HepG2 (cell line): ENCODE measurements around the gene MRPL14. TPM values are rescaled to one million over a fixed set of nuclear protein-coding genes. Genes with fewer than 3 reads are reported as not detected.

Experiments used
- ADNP ChIP-seq: sonication (generic); formaldehyde crosslinking; IDR thresholded peaks from 2 replicates; pipeline ENCODE4 v1.4.0; 2020; ENCODE audit warnings: missing genetic modification reagents
- FOXK2 ChIP-seq: fragments of 450-650 bp; IDR thresholded peaks from 2 replicates; pipeline ENCODE4 v1.6.1; 2016
- NCOR1 ChIP-seq: fragments of 200-600 bp; sonication (generic); IDR thresholded peaks from 2 replicates; pipeline ENCODE4 v1.7.0; 2017; ENCODE audit warnings: antibody characterized with exemption, low read length, borderline replicate concordance
- NKX3-1 ChIP-seq: sonication (generic); formaldehyde crosslinking; IDR thresholded peaks from 2 replicates; pipeline ENCODE4 v1.5.0; 2020; ENCODE audit warnings: missing genetic modification reagents
- NONO ChIP-seq, 2 experiments: fragments of 450-650 bp in 1 of 2; sonication (generic) in 1 of 2; formaldehyde crosslinking in 1 of 2; IDR thresholded peaks in 1 of 2; conservative IDR thresholded peaks in 1 of 2; 2 replicates each; pipeline versions ENCODE4 v1.6.1 to v1.8.0; 2017 to 2022; ENCODE audit warnings: mild to moderate bottlenecking in 1 of 2, missing genetic modification reagents in 1 of 2, moderate library complexity in 1 of 2
- PAWR ChIP-seq: sonication (generic); formaldehyde crosslinking; IDR thresholded peaks from 2 replicates; pipeline ENCODE4 v1.4.0; 2020; ENCODE audit warnings: missing genetic modification reagents, mild to moderate bottlenecking, borderline replicate concordance
- PHB2 ChIP-seq: fragments of 450-650 bp; IDR thresholded peaks from 2 replicates; pipeline ENCODE4 v1.6.1; 2018; ENCODE audit not compliant: partially characterized antibody
- SIN3A ChIP-seq: IDR thresholded peaks from 2 replicates; pipeline ENCODE4 v1.6.1; 2011; ENCODE audit warnings: low read depth, mild to moderate bottlenecking, control low read depth, low read length, borderline replicate concordance
- SMAD3 ChIP-seq: sonication (generic); formaldehyde crosslinking; IDR thresholded peaks from 2 replicates; pipeline ENCODE4 v1.4.0; 2020; ENCODE audit warnings: missing genetic modification reagents
- U2AF2 ChIP-seq: fragments of 200-400 bp; formaldehyde crosslinking; IDR thresholded peaks from 2 replicates; pipeline ENCODE4 v1.6.1; 2017; ENCODE audit warnings: low read depth, mild to moderate bottlenecking, low read length
- ZIK1 ChIP-seq: sonication (generic); formaldehyde crosslinking; IDR thresholded peaks from 2 replicates; pipeline ENCODE4 v1.5.0; 2020; ENCODE audit warnings: mild to moderate bottlenecking, low read depth, missing genetic modification reagents, borderline replicate concordance
- ZNF136 ChIP-seq: sonication (generic); formaldehyde crosslinking; IDR thresholded peaks from 2 replicates; pipeline ENCODE4 v1.8.1; 2022; ENCODE audit warnings: low read depth, mild to moderate bottlenecking, moderate library complexity, missing genetic modification reagents
- ZNF326 ChIP-seq: sonication (generic); formaldehyde crosslinking; IDR thresholded peaks from 2 replicates; pipeline ENCODE4 v1.4.0; 2020; ENCODE audit warnings: missing genetic modification reagents, borderline replicate concordance
- ZNF333 ChIP-seq: sonication (generic); formaldehyde crosslinking; IDR thresholded peaks from 2 replicates; pipeline ENCODE4 v1.4.0; 2020; ENCODE audit warnings: mild to moderate bottlenecking, missing genetic modification reagents, borderline replicate concordance
- ZNF451 ChIP-seq: sonication (generic); formaldehyde crosslinking; IDR thresholded peaks from 2 replicates; pipeline ENCODE4 v1.5.0; 2020; ENCODE audit warnings: mild to moderate bottlenecking, missing genetic modification reagents
- ZNF614 ChIP-seq: IDR thresholded peaks from 2 replicates; pipeline ENCODE4 v1.6.1; 2018; ENCODE audit warnings: missing biosample characterization, missing genetic modification reagents, inconsistent platforms, borderline replicate concordance
- ZNF7 ChIP-seq: IDR thresholded peaks from 2 replicates; pipeline ENCODE4 v1.6.1; 2016; ENCODE audit warnings: missing biosample characterization, missing genetic modification reagents
- ZNF713 ChIP-seq: sonication (generic); formaldehyde crosslinking; IDR thresholded peaks from 2 replicates; pipeline ENCODE4 v1.4.0; 2020; ENCODE audit warnings: mild to moderate bottlenecking, missing genetic modification reagents
- ZSCAN30 ChIP-seq: sonication (generic); formaldehyde crosslinking; IDR thresholded peaks from 2 replicates; pipeline ENCODE4 v1.5.0; 2020; ENCODE audit warnings: mild to moderate bottlenecking, missing genetic modification reagents
- polyA plus RNA-seq, 8 experiments: library from polyadenylated mRNA; depleted of rRNA in 3 of 8; stranded (reverse) in 7 of 8; unstranded in 1 of 8; fragments of >200 nt; fragmentation: Illumina TruSeq in 4 of 8; extraction: Trizol in 4 of 8; gene quantifications; 2 replicates each; pipeline versions ENCODE4 v1.2.1 to v1.2.3, GENCODE V29; 2011 to 2016; ENCODE audit warnings: low read depth in 4 of 8, missing spikeins in 1 of 8, mixed read lengths in 1 of 8; ENCODE audit not compliant: insufficient read depth in 1 of 8
- total RNA-seq, 5 experiments: library from RNA; depleted of rRNA; stranded (reverse); fragments of >200 nt; fragmentation: Illumina TruSeq; extraction: Trizol; gene quantifications; 2 replicates each; pipeline ENCODE4 v1.2.3, GENCODE V29; 2016; ENCODE audit warnings: low read depth in 1 of 5
- TF ChIP-seq, protein P1 (sequence below): IDR thresholded peaks from 2 replicates; pipeline ENCODE4 v1.6.1; 2016; ENCODE audit warnings: mild to moderate bottlenecking
- TF ChIP-seq, protein P2 (sequence below): sonication (generic); formaldehyde crosslinking; IDR thresholded peaks from 2 replicates; pipeline ENCODE4 v1.8.0; 2022; ENCODE audit warnings: mild to moderate bottlenecking, missing genetic modification reagents
- TF ChIP-seq, protein P3 (sequence below): sonication (generic); formaldehyde crosslinking; IDR thresholded peaks from 2 replicates; pipeline ENCODE4 v1.8.0; 2022; ENCODE audit warnings: missing genetic modification reagents, low read depth, mild to moderate bottlenecking, borderline replicate concordance
- TF ChIP-seq, protein P4 (sequence below): sonication (generic); formaldehyde crosslinking; IDR thresholded peaks from 2 replicates; pipeline ENCODE4 v1.5.1; 2020; ENCODE audit warnings: missing genetic modification reagents, mild to moderate bottlenecking, borderline replicate concordance

The MRPL14 gene
- total and polyA plus RNA-seq, 2 of the 13 experiments (the other 11 are each of a cell fraction or from before 2014, with no cell fraction given), result 157 to 178 TPM

DNA sequence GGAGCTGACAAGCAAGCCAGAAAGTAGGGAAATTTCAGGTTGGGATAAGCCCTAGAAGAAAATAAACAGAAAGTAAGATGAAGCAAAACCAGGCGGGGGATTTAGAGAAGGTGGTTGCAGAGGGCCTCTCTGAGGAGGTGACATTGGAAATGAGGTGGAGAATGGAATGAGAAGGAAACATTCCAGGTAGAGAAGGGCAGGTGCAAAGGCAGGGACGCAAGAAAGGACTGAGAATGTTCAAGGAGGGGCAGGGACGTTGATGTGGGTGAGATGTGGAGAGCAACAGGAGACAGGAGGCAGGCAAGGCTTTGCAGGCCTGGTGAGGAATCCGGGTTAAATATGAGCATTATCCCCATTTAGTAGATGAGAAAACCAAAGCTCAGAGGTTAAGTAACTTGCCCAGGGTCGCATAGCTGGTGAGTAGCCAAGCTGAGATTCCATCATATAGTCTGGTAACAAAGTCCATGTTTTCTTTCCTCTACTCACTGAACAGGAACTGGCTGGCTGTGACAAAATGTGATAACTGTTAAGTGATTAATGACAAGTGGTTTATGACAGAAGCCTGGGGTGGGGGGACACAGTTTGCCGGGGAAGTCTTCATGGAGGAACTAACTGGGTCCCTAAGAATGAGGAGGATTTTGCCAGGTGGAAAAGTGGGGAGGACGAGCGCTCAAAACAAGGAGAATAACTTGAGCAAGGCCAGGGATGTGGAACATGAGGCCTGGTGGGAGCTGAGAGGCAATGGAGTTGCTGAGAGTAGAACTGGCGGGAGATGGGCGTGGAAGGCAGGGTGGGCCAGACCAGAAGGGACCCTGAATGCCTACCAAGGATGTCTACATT lies 32.6 kb downstream of the MRPL14 start (continued):
- TF ChIP-seq U2AF2 (no peak), ZNF451 (CRISPR knock-in tag) (0 out of 2 replicates have a peak, but pooled peaks have one; percentile 20), ZIK1 (no peak; the same call in 1 of the 2 replicates), ZNF614 (peak; percentile 94), NONO (IDR thresholded peaks at IDR 0.05) (no peak), NONO (CRISPR knock-in tag; conservative IDR thresholded peaks at IDR 0.05) (peak; percentile 84), NCOR1 (peak; percentile 87), ZNF7 (CRISPR knock-in tag) (peak; percentile 47; the same call in 1 of the 2 replicates), SIN3A (no peak), ZSCAN30 (no peak), PHB2 (no peak), SMAD3 (peak; percentile 84), FOXK2 (peak; percentile 76), NKX3-1 (CRISPR knock-in tag) (0 out of 2 replicates have a peak, but pooled peaks have one; percentile 30), ZNF713 (CRISPR knock-in tag) (no peak), PAWR (no peak; the same call in 1 of the 2 replicates), ZNF333 (no peak), ADNP (CRISPR knock-in tag) (peak; percentile 99), ZNF136 (CRISPR knock-in tag) (peak; percentile 87; the same call in 1 of the 2 replicates), ZNF326 (CRISPR knock-in tag) (no peak)
- TF ChIP-seq, protein P1, sequence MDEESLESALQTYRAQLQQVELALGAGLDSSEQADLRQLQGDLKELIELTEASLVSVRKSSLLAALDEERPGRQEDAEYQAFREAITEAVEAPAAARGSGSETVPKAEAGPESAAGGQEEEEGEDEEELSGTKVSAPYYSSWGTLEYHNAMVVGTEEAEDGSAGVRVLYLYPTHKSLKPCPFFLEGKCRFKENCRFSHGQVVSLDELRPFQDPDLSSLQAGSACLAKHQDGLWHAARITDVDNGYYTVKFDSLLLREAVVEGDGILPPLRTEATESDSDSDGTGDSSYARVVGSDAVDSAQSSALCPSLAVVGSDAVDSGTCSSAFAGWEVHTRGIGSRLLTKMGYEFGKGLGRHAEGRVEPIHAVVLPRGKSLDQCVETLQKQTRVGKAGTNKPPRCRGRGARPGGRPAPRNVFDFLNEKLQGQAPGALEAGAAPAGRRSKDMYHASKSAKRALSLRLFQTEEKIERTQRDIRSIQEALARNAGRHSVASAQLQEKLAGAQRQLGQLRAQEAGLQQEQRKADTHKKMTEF (CRISPR knock-in tag), result peak; percentile 95
- TF ChIP-seq, protein P2, sequence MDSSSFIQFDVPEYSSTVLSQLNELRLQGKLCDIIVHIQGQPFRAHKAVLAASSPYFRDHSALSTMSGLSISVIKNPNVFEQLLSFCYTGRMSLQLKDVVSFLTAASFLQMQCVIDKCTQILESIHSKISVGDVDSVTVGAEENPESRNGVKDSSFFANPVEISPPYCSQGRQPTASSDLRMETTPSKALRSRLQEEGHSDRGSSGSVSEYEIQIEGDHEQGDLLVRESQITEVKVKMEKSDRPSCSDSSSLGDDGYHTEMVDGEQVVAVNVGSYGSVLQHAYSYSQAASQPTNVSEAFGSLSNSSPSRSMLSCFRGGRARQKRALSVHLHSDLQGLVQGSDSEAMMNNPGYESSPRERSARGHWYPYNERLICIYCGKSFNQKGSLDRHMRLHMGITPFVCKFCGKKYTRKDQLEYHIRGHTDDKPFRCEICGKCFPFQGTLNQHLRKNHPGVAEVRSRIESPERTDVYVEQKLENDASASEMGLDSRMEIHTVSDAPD (CRISPR knock-in tag), result peak; percentile 78; the same call in 1 of the 2 replicates
- TF ChIP-seq, protein P3, sequence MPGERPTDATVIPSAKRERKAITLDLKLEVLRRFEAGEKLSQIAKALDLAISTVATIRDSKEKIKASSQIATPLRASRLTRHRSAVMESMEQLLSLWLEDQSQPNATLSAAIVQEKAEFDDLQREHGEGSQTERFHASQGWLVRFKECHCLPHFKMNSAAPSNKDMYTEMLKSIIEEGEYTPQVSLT, result no peak
- TF ChIP-seq, protein P4, sequence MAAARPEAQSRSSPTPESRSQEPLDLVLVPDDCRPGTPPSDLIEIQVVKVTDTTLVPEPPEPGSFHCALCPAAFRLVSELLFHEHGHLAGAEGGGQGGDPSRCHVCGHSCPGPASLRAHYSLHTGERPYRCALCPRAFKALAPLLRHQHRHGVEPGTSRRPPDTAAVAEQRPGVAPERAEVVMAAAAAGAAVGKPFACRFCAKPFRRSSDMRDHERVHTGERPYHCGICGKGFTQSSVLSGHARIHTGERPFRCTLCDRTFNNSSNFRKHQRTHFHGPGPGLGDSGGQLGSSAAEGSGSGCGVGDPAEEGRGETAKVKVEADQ (CRISPR knock-in tag), result no peak
